ENCODE measurements around the gene HNRNPA3. TPM values are rescaled to one million over a fixed set of nuclear protein-coding genes. Genes with fewer than 3 reads are reported as not detected.
"Not testable (repeated sequence)": the region's sequence is repeated elsewhere in the genome, so short reads cannot be mapped to it uniquely, and the experiment has no call there.

HNRNPA3 gene
- total RNA-seq, 2 experiments from 2014 or later = 68.2 to 450 TPM

DNA sequence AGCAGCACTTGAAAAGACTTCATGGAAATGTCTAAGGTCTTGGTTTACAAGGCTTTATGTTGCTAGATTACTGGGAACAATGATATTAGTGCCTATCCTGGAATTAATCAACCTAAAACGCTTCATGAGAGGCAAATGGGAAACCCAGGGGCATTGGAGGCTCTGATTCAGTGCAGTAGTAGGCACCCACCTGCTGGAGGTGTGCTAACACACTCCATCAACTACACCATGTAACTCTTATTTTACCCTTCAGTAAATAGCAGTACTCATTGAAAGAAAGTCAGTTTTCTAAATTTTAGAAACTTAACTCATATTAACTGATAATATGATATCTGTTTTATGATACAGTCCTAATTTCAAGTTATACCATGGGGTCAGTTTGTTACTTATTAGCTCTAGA lies 17.4 kb upstream of the HNRNPA3 start:
- Histone ChIP-seq H3K36me3 (ENCODE audit: insufficient read depth, low read length) (no peaks in the 10 kb centered on the region), H3K4me1 (ENCODE audit: insufficient read depth, low read length, poor library complexity, severe bottlenecking) (no peaks in the 10 kb centered on the region), H3K27ac (ENCODE audit: low read depth, low read length, poor library complexity, severe bottlenecking) (no peak overlapping the region), H3K9me3 (ENCODE audit: low read length) (no peaks in the 10 kb centered on the region), H3K9me2 (ENCODE audit: insufficient read depth, low read length) (no peaks in the 10 kb centered on the region), H2AFZ (ENCODE audit: low read length) (no peak overlapping the region), H4K20me1 (ENCODE audit: insufficient read depth, low read length) (no peaks in the 10 kb centered on the region), H3K4me2 (ENCODE audit: low read length) (no peak overlapping the region), H3K79me2 (ENCODE audit: insufficient read depth, low read depth, low read length) (no peaks in the 10 kb centered on the region), H3K4me3 (ENCODE audit: low read depth, low read length, poor library complexity, severe bottlenecking) (no peak overlapping the region)
- TF ChIP-seq, protein P1, sequence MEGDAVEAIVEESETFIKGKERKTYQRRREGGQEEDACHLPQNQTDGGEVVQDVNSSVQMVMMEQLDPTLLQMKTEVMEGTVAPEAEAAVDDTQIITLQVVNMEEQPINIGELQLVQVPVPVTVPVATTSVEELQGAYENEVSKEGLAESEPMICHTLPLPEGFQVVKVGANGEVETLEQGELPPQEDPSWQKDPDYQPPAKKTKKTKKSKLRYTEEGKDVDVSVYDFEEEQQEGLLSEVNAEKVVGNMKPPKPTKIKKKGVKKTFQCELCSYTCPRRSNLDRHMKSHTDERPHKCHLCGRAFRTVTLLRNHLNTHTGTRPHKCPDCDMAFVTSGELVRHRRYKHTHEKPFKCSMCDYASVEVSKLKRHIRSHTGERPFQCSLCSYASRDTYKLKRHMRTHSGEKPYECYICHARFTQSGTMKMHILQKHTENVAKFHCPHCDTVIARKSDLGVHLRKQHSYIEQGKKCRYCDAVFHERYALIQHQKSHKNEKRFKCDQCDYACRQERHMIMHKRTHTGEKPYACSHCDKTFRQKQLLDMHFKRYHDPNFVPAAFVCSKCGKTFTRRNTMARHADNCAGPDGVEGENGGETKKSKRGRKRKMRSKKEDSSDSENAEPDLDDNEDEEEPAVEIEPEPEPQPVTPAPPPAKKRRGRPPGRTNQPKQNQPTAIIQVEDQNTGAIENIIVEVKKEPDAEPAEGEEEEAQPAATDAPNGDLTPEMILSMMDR (conservative IDR thresholded peaks at IDR 0.05; ENCODE audit: low read length) = peak; percentile 38; the same call in 1 of the 2 replicates
- TF ChIP-seq EZH2phosphoT487 (IDR thresholded peaks at IDR 0.05; ENCODE audit: borderline replicate concordance, low read depth, low read length) = no peak
- ChIA-PET CTCF (ENCODE audit: unreplicated experiment) (no interaction called here), POLR2A (interaction anchor here (0.7 to 1.8 kb wide), 6 partner anchors 10 to 348 kb away, joined by 3 to 10 read pairs (median 4); no protein-coding TSS in a partner anchor)
- BruUV-seq (replicated peaks) = no TSS peak
- intact Hi-C loops (cut with micrococcal nuclease; ENCODE audit: unreplicated experiment) = no loop called here
- no peak for DNase-seq (ENCODE audit: low spot score)

DNA sequence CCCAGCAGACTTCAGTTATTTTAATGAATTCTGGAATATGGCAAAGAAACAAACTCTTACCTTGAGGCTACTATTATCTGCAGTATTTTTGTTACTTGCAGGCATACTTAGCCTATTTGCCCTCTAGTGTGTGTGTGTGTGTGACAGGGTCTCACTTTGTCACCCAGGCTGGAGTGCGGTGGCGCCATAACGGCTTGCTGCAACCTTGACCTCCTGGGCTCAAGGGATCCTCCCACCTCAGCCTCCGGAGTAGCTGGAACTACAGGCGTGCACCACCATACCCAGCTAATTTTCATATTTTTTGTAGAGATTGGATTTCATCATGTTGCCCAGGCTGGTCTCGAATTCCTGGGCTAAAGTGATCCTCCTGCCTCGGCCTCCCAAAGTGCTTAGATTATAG lies 12.2 kb upstream of the HNRNPA3 start:
- H2AFZ ChIP-seq (ENCODE audit: low read length); H3K4me3 ChIP-seq (ENCODE audit: low read depth, low read length, poor library complexity, severe bottlenecking); intact Hi-C loops (cut with micrococcal nuclease; ENCODE audit: unreplicated experiment); H3K9me2 ChIP-seq (ENCODE audit: insufficient read depth, low read length); H3K9me3 ChIP-seq (ENCODE audit: low read length); H3K36me3 ChIP-seq (ENCODE audit: insufficient read depth, low read length); H4K20me1 ChIP-seq (ENCODE audit: insufficient read depth, low read length); H3K79me2 ChIP-seq (ENCODE audit: insufficient read depth, low read depth, low read length); BruUV-seq (replicated peaks); H3K4me1 ChIP-seq (ENCODE audit: insufficient read depth, low read length, poor library complexity, severe bottlenecking); DNase-seq (ENCODE audit: low spot score); H3K27ac ChIP-seq (ENCODE audit: low read depth, low read length, poor library complexity, severe bottlenecking); H3K4me2 ChIP-seq (ENCODE audit: low read length); CTCF ChIA-PET (ENCODE audit: unreplicated experiment): not testable (repeated sequence)
- POLR2A ChIA-PET = interaction anchor here (0.7 to 0.8 kb wide), 3 partner anchors 12 to 1656 kb away, joined by 3 read pairs; no protein-coding TSS in a partner anchor

DNA sequence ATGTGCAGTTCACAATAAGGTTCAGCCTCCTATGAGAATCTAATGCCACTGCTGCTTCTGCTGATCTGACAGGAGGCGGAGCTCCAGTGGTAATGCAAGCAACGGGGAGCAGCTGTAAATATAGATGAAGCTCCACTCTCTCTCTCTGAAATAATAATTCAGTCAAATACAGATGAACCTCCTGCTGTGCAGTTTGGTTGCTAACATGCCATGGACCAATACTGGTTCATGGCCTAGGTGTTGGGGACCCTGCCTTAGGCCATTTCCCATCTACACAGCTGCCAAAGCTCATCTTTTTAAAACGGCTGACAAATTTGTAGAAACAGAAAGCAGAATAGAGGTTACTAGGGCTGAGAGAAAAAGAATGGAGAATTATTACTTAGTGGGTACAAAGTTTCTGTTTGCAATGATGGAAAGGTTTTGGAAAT lies 10.7 kb upstream of the HNRNPA3 start:
- Histone ChIP-seq H3K9me2 (ENCODE audit: insufficient read depth, low read length) (no peaks in the 10 kb centered on the region), H3K4me2 (ENCODE audit: low read length) (no peak overlapping the region), H3K36me3 (ENCODE audit: insufficient read depth, low read length) (no peaks in the 10 kb centered on the region), H3K4me1 (ENCODE audit: insufficient read depth, low read length, poor library complexity, severe bottlenecking) (no peaks in the 10 kb centered on the region), H4K20me1 (ENCODE audit: insufficient read depth, low read length) (no peaks in the 10 kb centered on the region), H3K79me2 (ENCODE audit: insufficient read depth, low read depth, low read length) (no peaks in the 10 kb centered on the region), H3K9me3 (ENCODE audit: low read length) (no peaks in the 10 kb centered on the region), H3K4me3 (ENCODE audit: low read depth, low read length, poor library complexity, severe bottlenecking) (no peak overlapping the region), H2AFZ (ENCODE audit: low read length) (no peak overlapping the region), H3K27ac (ENCODE audit: low read depth, low read length, poor library complexity, severe bottlenecking) (no peak overlapping the region)
- CTCF ChIA-PET (ENCODE audit: unreplicated experiment) = no interaction called here
- BruUV-seq (replicated peaks) = no TSS peak
- intact Hi-C loops (cut with micrococcal nuclease; ENCODE audit: unreplicated experiment) = no loop called here
- no peak for DNase-seq (ENCODE audit: low spot score)
- TF ChIP-seq EZH2phosphoT487 (IDR thresholded peaks at IDR 0.05; ENCODE audit: borderline replicate concordance, low read depth, low read length) = no peak
- TF ChIP-seq, protein P1 (conservative IDR thresholded peaks at IDR 0.05; ENCODE audit: low read length) = no peak
- POLR2A ChIA-PET = interaction anchor here (0.6 to 2.1 kb wide), 3 partner anchors 10 to 924 kb away, joined by 4 to 6 read pairs (median 5); partner anchors contain the start of gene HNRNPA3

Data from OCI-LY7 (cell line).